HG02870 (cell line): ENCODE measurements around the gene CD82.

Source experiments
- ATAC-seq: cut with Tn5 transposase; IDR thresholded peaks from one replicate; pipeline ENCODE4 v1.9.1; 2021; ENCODE audit warnings: mild to moderate bottlenecking, moderate library complexity; ENCODE audit not compliant: unreplicated experiment

Gene CD82

GRCh38 chr11:44597358-44598012 is 32.0 kb downstream of the CD82 start:
- ATAC-seq: no peak

GRCh38 chr11:44598831-44599230 is 33.4 kb downstream of the CD82 start:
- ATAC-seq: no peak

- ATAC-seq: no peak
Observed at GRCh38 chr11:44600261-44600660, 34.8 kb downstream of the CD82 start.

- ATAC-seq: no peak
Observed at GRCh38 chr11:44600839-44601383, 35.4 kb downstream of the CD82 start.

GRCh38 chr11:44601471-44602370 is 36.3 kb downstream of the CD82 start:
- ATAC-seq: no peak

- ATAC-seq: no peak
Observed at GRCh38 chr11:44602891-44603310, 37.4 kb downstream of the CD82 start.

GRCh38 chr11:44604171-44604581 is 38.7 kb downstream of the CD82 start:
- no peak for ATAC-seq

GRCh38 chr11:44605068-44605708 is 39.7 kb downstream of the CD82 start:
- ATAC-seq: no peak

- ATAC-seq: no peak
Observed at GRCh38 chr11:44605965-44606364, 40.5 kb downstream of the CD82 start.

GRCh38 chr11:44606472-44606871 is 41.0 kb downstream of the CD82 start:
- no peak for ATAC-seq

GRCh38 chr11:44607319-44607962 is 42.0 kb downstream of the CD82 start:
- no peak for ATAC-seq

GRCh38 chr11:44607987-44608386 is 42.5 kb downstream of the CD82 start:
- ATAC-seq: no peak

- ATAC-seq: no peak
Observed at GRCh38 chr11:44608651-44608990, 43.2 kb downstream of the CD82 start.

GRCh38 chr11:44608991-44609782 is 43.7 kb downstream of the CD82 start:
- ATAC-seq: peak; percentile 26

GRCh38 chr11:44609783-44610155 is 44.3 kb downstream of the CD82 start:
- no peak for ATAC-seq

- ATAC-seq: no peak
Observed at GRCh38 chr11:44610186-44610955, 44.9 kb downstream of the CD82 start.

GRCh38 chr11:44611088-44611487 is 45.6 kb downstream of the CD82 start:
- no peak for ATAC-seq

GRCh38 chr11:44611687-44612434 is 46.4 kb downstream of the CD82 start:
- peak; percentile 38 for ATAC-seq

GRCh38 chr11:44613153-44613552 is 47.7 kb downstream of the CD82 start:
- peak; percentile 55 for ATAC-seq
